WTC11 (cell line): ENCODE results near the gene PCDH1. TPM values are rescaled to one million over a fixed set of nuclear protein-coding genes. Genes with fewer than 3 reads are reported as not detected.

Experiments used
- AR ChIP-seq: fragments of 250-450 bp; sonication (Bioruptor Pico); IDR thresholded peaks from 2 replicates; pipeline ENCODE4 v1.9.0; 2021; ENCODE audit warnings: mild to moderate bottlenecking
- ATF1 ChIP-seq: sonication (generic); formaldehyde crosslinking; IDR thresholded peaks from 2 replicates; pipeline ENCODE4 v1.8.1; 2023; ENCODE audit warnings: mild to moderate bottlenecking, moderate library complexity, missing genetic modification reagents
- CTCF ChIP-seq: fragments of 200-600 bp; IDR thresholded peaks from 2 replicates; pipeline ENCODE4 v1.8.0; 2022; ENCODE audit warnings: antibody characterized with exemption
- ESRRA ChIP-seq: sonication (generic); formaldehyde crosslinking; IDR thresholded peaks from 2 replicates; pipeline ENCODE4 v1.8.1; 2022; ENCODE audit warnings: mild to moderate bottlenecking, missing genetic modification reagents, borderline replicate concordance
- FOXK1 ChIP-seq: sonication (generic); formaldehyde crosslinking; IDR thresholded peaks from 2 replicates; pipeline ENCODE4 v1.8.0; 2022; ENCODE audit warnings: mild to moderate bottlenecking, moderate library complexity, missing genetic modification reagents
- FOXP4 ChIP-seq: sonication (generic); formaldehyde crosslinking; IDR thresholded peaks from 2 replicates; pipeline ENCODE4 v1.8.0; 2022; ENCODE audit warnings: mild to moderate bottlenecking, missing genetic modification reagents
- IRF2 ChIP-seq: sonication (generic); formaldehyde crosslinking; IDR thresholded peaks from 2 replicates; pipeline ENCODE4 v1.8.0; 2022; ENCODE audit warnings: low read depth, missing genetic modification reagents, borderline replicate concordance
- JUN ChIP-seq: sonication (generic); formaldehyde crosslinking; IDR thresholded peaks from 2 replicates; pipeline ENCODE4 v1.8.0; 2023; ENCODE audit warnings: mild to moderate bottlenecking, missing genetic modification reagents
- KAT7 ChIP-seq: sonication (generic); formaldehyde crosslinking; IDR thresholded peaks from 2 replicates; pipeline ENCODE4 v1.8.1; 2023; ENCODE audit warnings: missing genetic modification reagents, mild to moderate bottlenecking, borderline replicate concordance
- PRRX2 ChIP-seq: fragments of 250-450 bp; sonication (Bioruptor Pico); IDR thresholded peaks from 2 replicates; pipeline ENCODE4 v1.8.0; 2021; ENCODE audit warnings: mild to moderate bottlenecking
- RELA ChIP-seq: sonication (generic); formaldehyde crosslinking; IDR thresholded peaks from 2 replicates; pipeline ENCODE4 v1.8.1; 2022; ENCODE audit warnings: missing genetic modification reagents, mild to moderate bottlenecking, borderline replicate concordance
- SMAD4 ChIP-seq: sonication (generic); formaldehyde crosslinking; IDR thresholded peaks from 2 replicates; pipeline ENCODE4 v1.8.0; 2022; ENCODE audit warnings: mild to moderate bottlenecking, missing genetic modification reagents
- TEAD1 ChIP-seq: sonication (generic); formaldehyde crosslinking; IDR thresholded peaks from 2 replicates; pipeline ENCODE4 v1.8.0; 2022; ENCODE audit warnings: mild to moderate bottlenecking, missing genetic modification reagents
- ZNF138 ChIP-seq: sonication (generic); formaldehyde crosslinking; conservative IDR thresholded peaks from 2 replicates; pipeline ENCODE4 v1.8.1; 2022; ENCODE audit warnings: mild to moderate bottlenecking, moderate library complexity, missing genetic modification reagents
- ZNF232 ChIP-seq: sonication (generic); formaldehyde crosslinking; IDR thresholded peaks from 2 replicates; pipeline ENCODE4 v1.8.0; 2022; ENCODE audit warnings: mild to moderate bottlenecking, missing genetic modification reagents
- ZNF396 ChIP-seq: fragments of 250-450 bp; sonication (Bioruptor Pico); IDR thresholded peaks from 2 replicates; pipeline ENCODE4 v1.8.0; 2021; ENCODE audit warnings: mild to moderate bottlenecking, moderate library complexity, borderline replicate concordance
- ZNF416 ChIP-seq: fragments of 250-450 bp; sonication (Bioruptor Pico); IDR thresholded peaks from 2 replicates; pipeline ENCODE4 v1.9.0; 2021; ENCODE audit warnings: mild to moderate bottlenecking, inconsistent platforms
- ZNF423 ChIP-seq: fragments of 250-450 bp; sonication (Bioruptor Pico); IDR thresholded peaks from 2 replicates; pipeline ENCODE4 v2.1.2; 2022; ENCODE audit warnings: mild to moderate bottlenecking, moderate library complexity
- total RNA-seq: library from RNA; stranded (reverse); gene quantifications from 3 replicates; pipeline ENCODE4 v1.2.3, GENCODE V29; 2021
- TF ChIP-seq, protein P1 (sequence below): sonication (generic); formaldehyde crosslinking; conservative IDR thresholded peaks from 2 replicates; pipeline ENCODE4 v1.8.1; 2023; ENCODE audit warnings: mild to moderate bottlenecking, low read depth, missing genetic modification reagents, moderate library complexity
- TF ChIP-seq, protein P2 (sequence below): sonication (generic); formaldehyde crosslinking; IDR thresholded peaks from 2 replicates; pipeline ENCODE4 v1.8.0; 2023; ENCODE audit warnings: mild to moderate bottlenecking, missing genetic modification reagents
- TF ChIP-seq, protein P3 (sequence below): sonication (generic); formaldehyde crosslinking; IDR thresholded peaks from 2 replicates; pipeline ENCODE4 v1.8.1; 2022; ENCODE audit warnings: low read depth, mild to moderate bottlenecking, moderate library complexity, missing genetic modification reagents, borderline replicate concordance
- TF ChIP-seq, protein P4 (sequence below): fragments of 250-450 bp; sonication (Bioruptor Pico); conservative IDR thresholded peaks from 2 replicates; pipeline ENCODE4 v1.9.0; 2021; ENCODE audit warnings: mild to moderate bottlenecking

Gene PCDH1
- total RNA-seq, 1 experiment from 2014 or later = 105 TPM

- TF ChIP-seq, protein P1, sequence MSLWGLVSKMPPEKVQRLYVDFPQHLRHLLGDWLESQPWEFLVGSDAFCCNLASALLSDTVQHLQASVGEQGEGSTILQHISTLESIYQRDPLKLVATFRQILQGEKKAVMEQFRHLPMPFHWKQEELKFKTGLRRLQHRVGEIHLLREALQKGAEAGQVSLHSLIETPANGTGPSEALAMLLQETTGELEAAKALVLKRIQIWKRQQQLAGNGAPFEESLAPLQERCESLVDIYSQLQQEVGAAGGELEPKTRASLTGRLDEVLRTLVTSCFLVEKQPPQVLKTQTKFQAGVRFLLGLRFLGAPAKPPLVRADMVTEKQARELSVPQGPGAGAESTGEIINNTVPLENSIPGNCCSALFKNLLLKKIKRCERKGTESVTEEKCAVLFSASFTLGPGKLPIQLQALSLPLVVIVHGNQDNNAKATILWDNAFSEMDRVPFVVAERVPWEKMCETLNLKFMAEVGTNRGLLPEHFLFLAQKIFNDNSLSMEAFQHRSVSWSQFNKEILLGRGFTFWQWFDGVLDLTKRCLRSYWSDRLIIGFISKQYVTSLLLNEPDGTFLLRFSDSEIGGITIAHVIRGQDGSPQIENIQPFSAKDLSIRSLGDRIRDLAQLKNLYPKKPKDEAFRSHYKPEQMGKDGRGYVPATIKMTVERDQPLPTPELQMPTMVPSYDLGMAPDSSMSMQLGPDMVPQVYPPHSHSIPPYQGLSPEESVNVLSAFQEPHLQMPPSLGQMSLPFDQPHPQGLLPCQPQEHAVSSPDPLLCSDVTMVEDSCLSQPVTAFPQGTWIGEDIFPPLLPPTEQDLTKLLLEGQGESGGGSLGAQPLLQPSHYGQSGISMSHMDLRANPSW = no peak
- TF ChIP-seq TEAD1 (CRISPR knock-in tag) = no peak
- TF ChIP-seq CTCF = no peak
- TF ChIP-seq FOXK1 (CRISPR knock-in tag) = peak; percentile 85
- TF ChIP-seq AR = no peak; the same call in 1 of the 2 replicates
- TF ChIP-seq PRRX2 (CRISPR knock-in tag) = 0 out of 2 replicates have a peak, but pooled peaks have one; percentile 33
- 0 out of 2 replicates have a peak, but pooled peaks have one; percentile 17 for TF ChIP-seq KAT7 (CRISPR knock-in tag)
- no peak for TF ChIP-seq ZNF423
- TF ChIP-seq, protein P2, sequence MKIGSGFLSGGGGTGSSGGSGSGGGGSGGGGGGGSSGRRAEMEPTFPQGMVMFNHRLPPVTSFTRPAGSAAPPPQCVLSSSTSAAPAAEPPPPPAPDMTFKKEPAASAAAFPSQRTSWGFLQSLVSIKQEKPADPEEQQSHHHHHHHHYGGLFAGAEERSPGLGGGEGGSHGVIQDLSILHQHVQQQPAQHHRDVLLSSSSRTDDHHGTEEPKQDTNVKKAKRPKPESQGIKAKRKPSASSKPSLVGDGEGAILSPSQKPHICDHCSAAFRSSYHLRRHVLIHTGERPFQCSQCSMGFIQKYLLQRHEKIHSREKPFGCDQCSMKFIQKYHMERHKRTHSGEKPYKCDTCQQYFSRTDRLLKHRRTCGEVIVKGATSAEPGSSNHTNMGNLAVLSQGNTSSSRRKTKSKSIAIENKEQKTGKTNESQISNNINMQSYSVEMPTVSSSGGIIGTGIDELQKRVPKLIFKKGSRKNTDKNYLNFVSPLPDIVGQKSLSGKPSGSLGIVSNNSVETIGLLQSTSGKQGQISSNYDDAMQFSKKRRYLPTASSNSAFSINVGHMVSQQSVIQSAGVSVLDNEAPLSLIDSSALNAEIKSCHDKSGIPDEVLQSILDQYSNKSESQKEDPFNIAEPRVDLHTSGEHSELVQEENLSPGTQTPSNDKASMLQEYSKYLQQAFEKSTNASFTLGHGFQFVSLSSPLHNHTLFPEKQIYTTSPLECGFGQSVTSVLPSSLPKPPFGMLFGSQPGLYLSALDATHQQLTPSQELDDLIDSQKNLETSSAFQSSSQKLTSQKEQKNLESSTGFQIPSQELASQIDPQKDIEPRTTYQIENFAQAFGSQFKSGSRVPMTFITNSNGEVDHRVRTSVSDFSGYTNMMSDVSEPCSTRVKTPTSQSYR = peak; percentile 82; the same call in 1 of the 2 replicates
- TF ChIP-seq, protein P3, sequence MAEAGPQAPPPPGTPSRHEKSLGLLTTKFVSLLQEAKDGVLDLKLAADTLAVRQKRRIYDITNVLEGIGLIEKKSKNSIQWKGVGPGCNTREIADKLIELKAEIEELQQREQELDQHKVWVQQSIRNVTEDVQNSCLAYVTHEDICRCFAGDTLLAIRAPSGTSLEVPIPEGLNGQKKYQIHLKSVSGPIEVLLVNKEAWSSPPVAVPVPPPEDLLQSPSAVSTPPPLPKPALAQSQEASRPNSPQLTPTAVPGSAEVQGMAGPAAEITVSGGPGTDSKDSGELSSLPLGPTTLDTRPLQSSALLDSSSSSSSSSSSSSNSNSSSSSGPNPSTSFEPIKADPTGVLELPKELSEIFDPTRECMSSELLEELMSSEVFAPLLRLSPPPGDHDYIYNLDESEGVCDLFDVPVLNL (CRISPR knock-in tag) = no peak
- TF ChIP-seq ZNF396 (CRISPR knock-in tag) = no peak
- no peak for TF ChIP-seq ZNF416 (CRISPR knock-in tag)
- no peak; the same call in 1 of the 2 replicates for TF ChIP-seq SMAD4 (CRISPR knock-in tag)
- no peak for TF ChIP-seq IRF2 (CRISPR knock-in tag)
- no peak for TF ChIP-seq JUN (CRISPR knock-in tag)
- TF ChIP-seq ZNF232 (CRISPR knock-in tag) = no peak; the same call in 1 of the 2 replicates
- no peak for TF ChIP-seq ESRRA (CRISPR knock-in tag)
- TF ChIP-seq RELA (CRISPR knock-in tag) = 0 out of 2 replicates have a peak, but pooled peaks have one; percentile 13
- TF ChIP-seq, protein P4, sequence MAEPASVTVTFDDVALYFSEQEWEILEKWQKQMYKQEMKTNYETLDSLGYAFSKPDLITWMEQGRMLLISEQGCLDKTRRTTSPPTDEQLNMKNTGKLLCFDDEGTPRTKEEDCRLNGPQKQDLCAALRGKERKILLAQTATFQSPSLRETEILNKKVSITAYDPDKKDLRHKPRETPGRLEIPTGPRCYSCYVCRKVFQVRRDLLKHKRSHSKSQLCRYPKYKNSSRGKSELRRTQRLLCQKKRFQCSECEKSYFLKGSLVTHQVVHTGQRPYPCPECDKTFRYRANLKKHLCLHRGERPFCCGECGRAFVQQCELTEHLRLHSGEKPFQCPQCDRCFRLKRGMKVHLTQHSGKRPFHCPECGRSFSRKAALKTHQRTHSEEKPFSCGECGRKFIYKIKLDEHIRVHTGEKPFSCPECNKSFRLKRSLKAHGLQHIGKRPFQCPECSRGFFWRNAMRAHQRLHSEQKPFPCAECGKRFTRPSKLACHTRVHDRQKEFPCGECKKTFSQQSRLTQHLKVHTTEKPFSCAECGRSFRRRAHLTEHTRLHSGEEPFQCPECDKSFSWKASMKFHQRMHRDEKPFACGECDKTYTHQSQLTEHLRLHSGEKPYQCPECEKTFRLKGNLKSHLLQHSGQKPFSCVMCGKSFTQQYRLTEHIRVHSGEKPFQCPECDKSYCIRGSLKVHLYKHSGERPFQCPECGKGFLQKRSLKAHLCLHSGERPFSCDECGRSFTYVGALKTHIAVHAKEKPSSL (CRISPR knock-in tag) = no peak
- TF ChIP-seq FOXP4 (CRISPR knock-in tag) = peak; percentile 59; the same call in 1 of the 2 replicates
- TF ChIP-seq ZNF138 (CRISPR knock-in tag) = no peak
- TF ChIP-seq ATF1 (CRISPR knock-in tag) = no peak
Measured at GRCh38 chr5:141849415-141850243, 28.6 kb downstream of the PCDH1 start (continued).
